LNCAP (cell line): Measurements from ENCODE around the gene ESRRG.

Experiments used
- TF ChIP-seq, protein P1 (sequence below): fragments of 450-650 bp; IDR thresholded peaks from 2 replicates; pipeline ENCODE4 v1.5.1; 2017; ENCODE audit warnings: mild to moderate bottlenecking

The ESRRG gene

DNA sequence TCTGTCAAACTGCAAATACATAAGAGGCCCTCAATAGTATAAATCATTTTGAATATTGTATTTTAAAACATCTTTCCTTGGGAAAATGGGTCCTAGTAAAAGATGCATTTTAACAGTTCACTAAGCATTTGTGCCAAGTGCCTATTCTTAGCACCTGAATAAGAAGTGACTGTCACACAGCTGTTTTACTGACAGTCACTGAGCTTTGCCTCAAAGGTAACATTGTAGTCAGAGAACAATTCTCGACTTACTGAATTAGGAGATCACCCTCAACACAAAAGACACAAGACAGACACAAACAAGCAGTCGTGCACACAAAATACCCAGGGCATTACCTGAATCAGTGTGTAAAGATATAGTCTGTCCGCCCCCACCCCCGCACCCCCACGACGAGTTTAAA lies 408 bp downstream of the ESRRG start:
- TF ChIP-seq, protein P1, sequence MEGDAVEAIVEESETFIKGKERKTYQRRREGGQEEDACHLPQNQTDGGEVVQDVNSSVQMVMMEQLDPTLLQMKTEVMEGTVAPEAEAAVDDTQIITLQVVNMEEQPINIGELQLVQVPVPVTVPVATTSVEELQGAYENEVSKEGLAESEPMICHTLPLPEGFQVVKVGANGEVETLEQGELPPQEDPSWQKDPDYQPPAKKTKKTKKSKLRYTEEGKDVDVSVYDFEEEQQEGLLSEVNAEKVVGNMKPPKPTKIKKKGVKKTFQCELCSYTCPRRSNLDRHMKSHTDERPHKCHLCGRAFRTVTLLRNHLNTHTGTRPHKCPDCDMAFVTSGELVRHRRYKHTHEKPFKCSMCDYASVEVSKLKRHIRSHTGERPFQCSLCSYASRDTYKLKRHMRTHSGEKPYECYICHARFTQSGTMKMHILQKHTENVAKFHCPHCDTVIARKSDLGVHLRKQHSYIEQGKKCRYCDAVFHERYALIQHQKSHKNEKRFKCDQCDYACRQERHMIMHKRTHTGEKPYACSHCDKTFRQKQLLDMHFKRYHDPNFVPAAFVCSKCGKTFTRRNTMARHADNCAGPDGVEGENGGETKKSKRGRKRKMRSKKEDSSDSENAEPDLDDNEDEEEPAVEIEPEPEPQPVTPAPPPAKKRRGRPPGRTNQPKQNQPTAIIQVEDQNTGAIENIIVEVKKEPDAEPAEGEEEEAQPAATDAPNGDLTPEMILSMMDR, result no peak

DNA sequence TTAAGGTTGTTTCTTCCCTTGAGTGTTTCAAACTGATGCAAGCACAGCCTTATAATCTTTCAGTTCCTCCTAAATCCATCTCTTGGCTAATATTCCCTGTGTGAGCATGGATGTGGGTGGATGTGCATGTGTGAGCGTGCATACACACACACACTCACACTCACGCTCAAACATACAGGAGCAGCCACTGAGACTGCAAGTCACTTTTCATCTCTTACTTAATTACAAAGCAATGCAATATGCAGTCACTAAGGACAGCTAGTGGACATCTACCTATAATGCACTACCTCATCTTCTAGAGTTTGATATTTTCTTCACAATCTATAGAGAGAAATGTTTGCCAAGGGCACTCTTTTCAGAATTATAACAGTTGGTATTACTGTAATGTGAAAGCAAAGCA lies 1.4 kb downstream of the ESRRG start:
- TF ChIP-seq, protein P1, result no peak

DNA sequence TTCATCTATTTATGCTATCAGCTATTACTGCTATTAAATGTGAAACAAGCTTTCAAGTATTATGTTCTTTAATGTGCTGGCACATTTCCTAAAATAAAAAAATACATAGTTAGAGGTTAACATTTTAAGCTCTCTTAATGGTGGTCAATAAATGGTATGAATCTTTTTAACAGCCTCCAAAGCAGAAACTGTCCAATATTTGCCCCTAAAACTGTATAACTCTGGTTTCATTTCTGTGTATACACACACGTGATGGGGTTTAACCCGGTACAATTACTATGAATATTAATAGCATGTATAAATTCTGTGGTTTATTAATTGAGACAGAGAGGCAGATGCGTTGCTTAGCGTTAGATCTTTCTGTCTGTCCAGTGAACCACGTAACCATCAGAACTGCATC lies 2.2 kb downstream of the ESRRG start:
- TF ChIP-seq, protein P1, result no peak

DNA sequence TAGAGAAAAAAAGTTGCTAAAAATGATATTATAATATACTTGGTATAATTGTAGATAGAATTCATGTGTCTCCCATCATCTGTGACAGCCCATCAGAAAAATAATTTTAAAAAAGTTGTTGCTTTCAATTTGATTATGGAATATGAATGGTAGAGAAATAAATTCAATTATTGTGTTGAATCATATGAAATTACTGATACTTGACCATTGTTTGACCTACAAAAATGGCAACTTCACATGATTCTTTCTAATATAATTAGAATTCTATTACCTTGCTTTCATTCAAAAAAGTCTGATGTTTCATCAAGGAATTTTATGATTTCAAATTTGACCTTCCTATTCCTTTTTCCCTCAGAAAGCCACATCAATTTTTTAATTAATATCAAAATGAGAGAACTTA lies 11.5 kb downstream of the ESRRG start:
- TF ChIP-seq, protein P1, result no peak

DNA sequence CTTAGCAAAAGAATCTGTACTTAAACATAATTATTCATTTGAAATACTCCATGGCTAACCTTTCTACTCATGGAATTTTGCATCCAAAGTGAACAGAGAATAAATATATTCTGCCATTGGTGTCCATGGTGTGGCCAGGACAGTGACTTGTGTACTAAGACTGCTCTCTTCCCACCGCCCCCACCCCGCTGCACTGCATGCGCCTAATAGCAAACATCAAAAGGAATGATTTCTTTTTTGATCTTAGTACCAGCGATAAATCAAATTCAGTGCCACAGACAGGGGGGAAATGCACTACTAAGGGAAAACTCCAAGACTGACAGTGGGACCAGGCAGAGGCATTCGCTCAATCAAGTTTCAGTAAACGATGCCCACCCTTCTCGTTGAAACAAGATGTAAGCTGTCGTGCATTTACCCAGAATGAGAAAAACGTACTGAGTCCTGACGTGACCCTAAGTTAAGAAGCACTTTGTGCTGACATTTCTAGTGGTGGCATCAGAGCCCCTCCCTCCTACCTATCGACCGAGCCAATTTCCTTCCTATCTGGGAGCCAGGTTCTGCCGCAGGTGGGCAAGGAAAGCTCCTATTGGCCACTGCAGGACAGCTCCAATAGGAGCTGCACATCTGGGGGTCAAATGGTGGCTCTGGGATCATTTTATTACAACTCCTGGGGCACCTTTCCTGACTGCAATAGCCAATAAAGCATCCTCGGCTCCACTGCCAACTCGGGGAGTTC lies 12.5 kb downstream of the ESRRG start:
- TF ChIP-seq, protein P1, result no peak

DNA sequence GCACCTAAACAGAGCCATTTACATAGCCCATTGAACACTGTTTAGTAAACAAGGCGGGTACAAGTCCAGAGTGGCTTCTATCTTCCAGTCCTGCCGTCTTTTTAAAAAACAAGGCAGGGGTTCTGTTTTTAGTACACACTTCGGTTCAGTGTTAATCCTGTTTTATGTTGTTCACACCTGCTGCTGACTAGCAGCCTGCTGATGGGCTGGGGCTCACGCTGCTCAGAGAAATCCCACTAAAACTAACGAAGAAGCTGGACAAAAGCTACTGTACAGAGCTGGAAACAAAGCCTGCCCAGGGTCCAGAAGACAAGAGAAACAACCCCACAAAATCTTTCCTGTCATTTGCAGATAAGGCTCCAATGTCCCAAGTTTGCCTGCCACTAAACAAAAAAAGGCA lies 13.2 kb downstream of the ESRRG start:
- TF ChIP-seq, protein P1, result no peak

DNA sequence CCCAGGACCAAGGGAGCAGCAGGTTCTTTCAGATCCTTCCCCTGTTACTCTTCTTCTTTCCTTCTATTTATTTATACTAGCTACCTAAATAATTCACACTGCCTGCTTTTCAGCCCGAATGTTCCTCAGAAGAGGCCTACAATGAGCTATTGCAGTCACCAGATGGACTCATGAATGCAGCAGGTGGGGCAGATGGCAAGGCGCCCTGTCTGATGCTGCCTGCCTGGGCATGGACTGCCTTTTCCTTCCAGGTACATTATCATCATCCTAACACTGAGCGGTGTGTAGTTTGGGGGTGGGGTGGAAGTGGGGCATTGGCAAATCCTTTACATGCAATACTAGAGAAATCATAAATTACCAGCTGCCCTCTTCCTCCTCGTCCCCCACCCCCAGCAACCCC lies 17.6 kb downstream of the ESRRG start:
- TF ChIP-seq, protein P1, result no peak

DNA sequence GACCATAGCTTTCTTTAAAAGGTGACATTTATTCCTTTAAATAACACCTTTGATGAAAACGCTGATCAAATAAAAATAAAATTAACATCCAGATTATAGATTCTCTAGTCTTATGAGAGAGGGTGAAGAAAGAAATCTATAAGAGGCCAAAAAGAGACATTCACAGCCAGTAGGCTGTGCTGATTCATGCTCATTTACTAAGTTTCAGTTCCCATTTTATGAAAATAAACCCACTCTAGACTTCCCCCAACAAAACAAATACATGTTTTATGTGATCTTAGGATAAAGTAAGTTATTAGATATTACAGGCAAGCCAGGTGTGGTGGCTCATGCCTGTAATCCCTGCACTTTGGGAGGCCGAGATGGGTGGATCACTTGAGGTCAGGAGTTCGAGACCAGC lies 21.1 kb downstream of the ESRRG start:
- TF ChIP-seq, protein P1, result no peak
